ENCODE data around the gene TRPC4AP.

TRPC4AP gene

GRCh38 chr20:34987288-34988190, 105.1 kb downstream of the TRPC4AP start:
- no peak for DNase-seq (ENCODE audit: low read depth)

DNA sequence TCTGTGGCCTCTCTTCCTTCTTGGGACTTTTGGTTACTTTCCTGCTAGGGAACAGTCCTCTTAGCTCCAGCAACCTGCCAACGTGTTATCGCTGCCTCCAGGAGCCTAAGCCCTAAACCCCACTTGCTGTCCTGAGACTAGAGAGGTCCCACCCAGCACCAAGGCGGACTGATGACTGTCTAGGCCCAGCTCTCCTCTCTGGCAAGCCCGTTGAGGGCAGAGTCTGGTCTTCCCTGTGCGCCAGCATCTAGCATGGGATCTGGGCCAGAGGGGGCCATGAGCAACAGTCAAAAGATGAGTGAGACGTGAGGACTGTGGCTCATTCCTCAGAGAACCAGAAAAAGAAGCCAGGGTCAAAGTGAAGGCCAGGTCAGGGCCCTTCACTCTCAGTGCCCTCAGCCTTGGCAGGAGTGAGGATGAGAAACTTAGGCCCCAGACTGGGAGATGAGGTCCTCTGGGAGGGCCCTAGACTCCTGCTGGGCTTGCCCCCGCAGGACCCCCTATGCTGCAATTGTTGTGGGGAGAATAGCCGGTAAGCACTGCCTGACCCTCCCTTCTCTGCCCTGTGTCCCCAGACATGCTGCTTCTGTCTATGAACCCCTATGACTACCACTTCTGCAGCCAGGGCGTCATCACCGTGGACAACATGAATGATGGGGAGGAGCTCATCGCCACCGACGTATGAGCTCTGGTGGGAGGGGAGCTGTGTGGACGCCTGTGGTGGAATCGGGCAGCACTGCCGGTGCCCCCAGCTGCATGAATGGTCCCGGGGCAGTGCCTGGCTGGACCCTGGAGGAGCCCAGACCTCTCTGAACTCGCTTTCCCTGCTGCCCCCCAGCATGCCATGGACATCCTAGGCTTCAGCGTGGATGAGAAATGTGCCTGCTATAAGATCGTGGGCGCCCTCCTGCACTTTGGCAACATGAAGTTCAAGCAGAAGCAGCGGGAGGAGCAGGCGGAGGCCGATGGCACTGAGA, 106.0 kb downstream of the TRPC4AP start:
- DNase-seq (ENCODE audit: low read depth), result no peak

DNA sequence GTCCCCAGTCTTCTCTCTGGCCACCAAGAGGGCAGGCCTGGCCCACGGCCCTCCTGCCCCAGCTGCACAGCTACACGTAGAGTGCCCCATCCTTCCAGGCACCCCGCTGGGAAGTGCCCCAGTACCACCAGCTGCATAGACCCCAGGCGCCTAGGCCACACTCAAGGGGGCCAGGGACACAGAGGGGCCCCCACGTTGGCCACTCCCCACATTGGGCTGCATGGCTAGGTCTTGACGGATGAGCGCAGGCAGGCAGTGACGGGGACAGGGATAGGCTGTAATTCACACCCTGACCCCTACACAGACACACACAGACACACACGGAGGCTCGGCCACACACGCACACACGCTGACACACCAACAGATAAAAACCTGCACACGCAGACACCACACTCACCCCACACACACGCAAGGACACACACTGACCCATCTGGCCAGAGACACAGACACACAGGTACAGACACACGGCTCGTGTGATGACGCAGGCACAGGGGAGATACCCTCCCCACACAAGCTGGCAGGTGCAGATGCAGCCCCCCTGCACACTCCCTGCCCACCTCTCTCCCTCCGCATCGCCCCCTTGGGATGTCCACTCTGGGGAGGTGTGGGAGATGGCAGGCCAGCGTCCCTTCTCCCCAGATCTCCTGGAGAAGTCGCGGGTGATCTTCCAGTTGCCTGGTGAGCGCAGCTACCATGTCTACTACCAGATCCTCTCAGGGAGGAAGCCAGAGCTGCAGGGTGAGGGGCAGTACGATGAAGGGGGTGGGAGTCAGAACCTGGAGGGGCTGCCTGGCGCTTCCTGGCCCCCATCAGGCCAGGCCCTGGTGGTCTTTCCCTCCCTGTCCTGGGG, 106.9 kb downstream of the TRPC4AP start:
- DNase-seq (ENCODE audit: low read depth), result no peak

DNA sequence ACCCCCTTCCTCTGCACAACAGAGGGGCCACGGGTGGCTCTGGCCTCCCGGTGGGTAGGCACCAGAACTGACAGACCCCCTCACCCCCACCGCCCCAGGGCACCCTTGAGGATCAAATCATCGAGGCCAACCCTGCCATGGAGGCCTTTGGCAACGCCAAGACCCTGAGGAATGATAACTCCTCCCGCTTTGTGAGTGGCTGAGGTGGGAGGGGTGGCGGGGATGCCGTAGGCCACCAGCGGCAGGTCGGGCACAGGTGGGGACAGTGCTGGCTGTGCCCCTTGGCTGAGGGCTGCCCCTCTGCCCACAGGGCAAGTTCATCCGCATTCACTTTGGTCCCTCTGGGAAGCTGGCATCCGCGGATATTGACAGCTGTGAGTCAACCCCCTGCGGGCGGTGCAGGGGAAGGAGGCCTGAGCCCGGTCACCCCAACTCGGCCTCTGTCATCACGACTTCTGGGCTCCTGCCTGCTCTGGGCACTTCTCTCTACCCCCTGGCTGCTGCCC, 107.8 kb downstream of the TRPC4AP start:
- DNase-seq (ENCODE audit: low read depth), result peak; percentile 36

DNA sequence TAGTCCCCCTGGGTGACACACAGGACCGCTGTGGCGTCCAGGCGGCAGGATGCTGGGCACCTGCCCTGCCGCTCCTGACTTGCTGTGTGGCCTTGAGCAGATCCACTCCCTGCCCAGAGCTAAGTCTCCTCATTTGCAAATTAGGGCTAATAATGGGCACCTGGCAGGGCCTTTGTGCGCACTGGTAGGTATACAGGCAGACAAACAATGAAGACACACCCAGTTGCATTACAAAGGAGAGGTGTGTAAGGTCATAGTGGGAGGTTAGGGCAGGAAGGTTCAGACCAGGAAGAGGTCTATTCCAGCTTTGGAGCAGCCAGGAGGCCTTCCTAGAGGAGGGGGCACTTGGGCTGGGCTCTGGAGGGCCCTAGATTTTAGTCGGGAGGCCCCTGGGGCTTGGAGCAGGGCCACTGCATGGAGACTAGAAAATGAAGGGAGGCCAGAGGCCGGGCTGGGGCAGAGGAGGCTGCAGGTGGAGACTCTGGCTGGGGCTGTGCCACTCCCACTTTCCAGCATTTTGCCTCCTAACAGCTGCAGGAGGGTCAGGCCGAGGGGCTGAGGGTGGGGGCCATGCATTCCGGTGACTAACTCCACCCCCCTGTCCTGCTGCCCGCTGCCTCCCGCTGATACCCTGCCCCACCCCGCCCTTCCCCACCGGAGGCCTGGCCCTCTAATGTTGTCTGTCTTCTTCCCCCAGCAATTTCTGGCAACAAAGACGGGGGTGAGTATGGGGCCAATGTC, 108.4 kb downstream of the TRPC4AP start:
- DNase-seq (ENCODE audit: low read depth), result no peak

- DNase-seq (ENCODE audit: low read depth), result no peak
Observed at GRCh38 chr20:34983089-34983820, 109.4 kb downstream of the TRPC4AP start.

DNA sequence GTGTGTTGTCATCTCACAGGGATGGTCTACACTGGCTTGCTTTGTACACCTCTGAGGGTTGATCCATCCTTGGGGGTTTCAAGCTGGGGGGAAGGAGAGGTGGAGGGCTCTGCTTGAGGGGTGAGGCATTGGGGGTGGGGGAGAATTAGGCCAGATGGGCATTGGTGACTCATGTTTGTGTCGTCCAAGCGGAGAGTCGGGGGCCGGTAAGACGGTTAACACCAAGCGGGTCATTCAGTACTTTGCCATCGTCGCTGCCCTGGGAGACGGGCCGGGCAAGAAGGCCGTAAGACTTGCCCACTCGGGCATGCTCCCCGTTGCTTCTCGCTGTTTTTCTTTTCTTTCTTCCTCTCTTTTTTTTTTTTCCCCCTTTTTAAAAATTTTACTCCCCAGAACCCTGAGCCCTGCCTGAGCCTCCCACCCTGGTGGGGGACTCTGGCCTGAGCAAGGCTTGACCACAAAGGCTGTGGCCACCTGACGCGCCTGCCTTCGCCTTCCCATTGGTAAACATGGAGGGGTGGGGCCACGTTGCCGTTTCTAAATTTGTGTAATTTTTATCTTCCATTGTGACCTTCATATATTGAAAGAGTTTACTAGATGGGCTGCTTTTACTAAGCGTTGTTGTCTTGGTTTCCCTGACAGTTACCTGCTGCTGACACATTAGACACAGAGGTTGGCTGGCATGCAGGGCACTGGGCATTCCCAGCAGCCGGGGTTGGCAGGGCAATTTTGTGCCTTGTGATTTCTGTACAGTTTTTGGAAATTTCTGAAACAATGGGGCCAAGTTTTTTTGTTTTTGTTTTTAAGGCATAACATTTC, 110.1 kb downstream of the TRPC4AP start:
- no peak for DNase-seq (ENCODE audit: low read depth)

DNA sequence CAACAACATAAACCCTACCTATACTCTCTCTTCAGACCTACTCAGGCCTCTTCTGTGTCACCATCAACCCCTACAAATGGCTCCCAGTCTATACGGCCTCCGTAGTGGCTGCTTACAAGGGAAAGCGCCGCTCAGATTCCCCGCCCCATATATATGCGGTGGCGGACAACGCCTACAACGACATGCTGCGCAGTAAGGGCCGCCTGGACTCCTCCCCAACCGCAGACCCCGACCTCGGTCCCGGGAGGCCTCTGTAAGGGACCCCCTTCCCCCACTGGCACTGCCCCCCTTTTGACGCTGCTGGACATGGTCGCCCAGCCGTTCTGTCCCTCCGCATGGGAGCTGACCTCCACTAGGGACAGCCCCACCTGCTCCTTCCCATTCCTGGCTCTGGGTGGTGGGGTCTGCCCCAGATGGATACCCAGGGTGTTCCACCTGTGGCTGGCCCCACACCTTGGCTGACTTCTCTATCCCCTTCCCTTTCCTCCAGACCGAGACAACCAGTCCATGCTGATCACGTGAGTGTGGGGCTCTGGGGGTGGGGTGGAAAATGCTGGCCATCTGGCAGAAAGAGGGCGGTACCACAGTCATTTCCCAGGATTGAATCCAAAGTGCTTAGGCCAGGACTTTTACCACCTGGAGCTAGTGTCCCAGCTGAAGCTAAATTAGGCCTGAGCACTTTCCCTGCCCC, 111.9 kb downstream of the TRPC4AP start:
- DNase-seq (ENCODE audit: low read depth), result no peak

DNA sequence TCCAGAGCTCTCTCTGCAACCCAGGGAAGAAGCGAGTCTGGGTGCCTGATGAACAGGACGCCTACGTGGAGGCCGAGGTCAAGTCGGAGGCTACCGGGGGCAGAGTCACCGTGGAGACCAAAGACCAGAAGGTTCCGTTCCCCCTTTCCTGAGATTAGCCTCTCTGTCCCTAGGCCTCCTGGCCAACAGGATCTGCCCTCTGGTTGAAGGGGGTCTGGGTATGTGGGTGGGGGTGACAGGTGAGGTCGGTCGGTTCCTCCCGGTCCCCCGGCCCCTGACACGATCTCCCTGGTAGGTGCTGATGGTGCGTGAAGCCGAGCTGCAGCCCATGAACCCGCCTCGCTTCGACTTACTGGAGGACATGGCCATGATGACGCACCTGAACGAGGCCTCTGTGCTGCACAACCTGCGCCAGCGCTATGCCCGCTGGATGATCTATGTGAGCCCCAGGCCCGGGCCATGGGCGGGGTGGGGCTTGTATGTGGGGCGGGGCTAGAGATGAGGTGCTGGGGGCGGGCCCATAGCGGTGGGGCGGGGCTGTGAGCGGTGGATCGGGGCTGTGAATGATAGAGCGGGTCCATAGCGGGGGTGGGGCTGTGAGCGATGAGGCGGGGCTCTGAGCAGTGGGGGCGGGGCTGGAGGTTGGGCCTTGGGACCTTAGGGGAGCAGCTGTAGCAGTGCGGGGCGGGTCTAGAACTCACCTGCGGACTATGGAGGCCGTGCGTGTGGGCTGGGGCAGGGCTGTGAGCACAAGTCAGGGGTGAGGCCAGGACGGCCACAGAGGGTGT, 113.0 kb downstream of the TRPC4AP start:
- no peak for DNase-seq (ENCODE audit: low read depth)

- DNase-seq (ENCODE audit: low read depth), result no peak
Observed at GRCh38 chr20:34978092-34978744, 114.4 kb downstream of the TRPC4AP start.

DNA sequence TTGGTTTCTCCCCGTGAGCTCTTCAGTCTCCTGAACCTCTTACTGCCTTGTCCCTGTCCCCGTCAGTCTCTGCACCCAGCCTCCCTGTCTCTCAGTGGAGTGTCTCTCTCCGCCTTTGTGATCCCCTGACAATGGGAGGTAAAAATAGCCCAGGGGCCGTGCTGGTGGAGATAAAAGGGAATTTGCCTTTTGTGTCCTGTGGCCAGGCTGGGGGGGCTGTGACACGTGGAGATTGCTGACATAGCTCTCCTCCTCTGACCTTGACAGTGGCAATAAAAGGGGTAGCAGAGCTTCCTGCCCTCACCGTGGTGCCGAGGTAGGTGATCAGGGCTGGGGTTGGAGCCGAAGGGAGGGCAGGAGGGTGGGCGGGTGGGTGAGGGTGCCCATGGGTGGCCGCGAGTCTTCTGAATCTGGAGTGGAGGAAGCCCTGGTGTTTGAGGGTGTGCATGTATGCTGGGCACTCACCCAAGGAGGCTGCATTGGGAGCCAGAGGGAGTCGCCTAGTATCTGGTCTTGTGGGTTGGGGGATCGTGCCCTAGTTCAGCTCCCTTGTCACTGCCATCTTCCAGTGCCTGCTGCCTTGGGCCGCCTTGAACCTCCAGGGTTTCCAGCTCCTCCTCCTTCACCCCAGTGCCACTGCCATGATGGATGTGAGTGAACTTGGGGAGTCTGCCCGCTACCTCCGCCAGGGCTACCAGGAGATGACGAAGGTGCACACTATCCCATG, 115.1 kb downstream of the TRPC4AP start:
- DNase-seq (ENCODE audit: low read depth), result no peak

DNA sequence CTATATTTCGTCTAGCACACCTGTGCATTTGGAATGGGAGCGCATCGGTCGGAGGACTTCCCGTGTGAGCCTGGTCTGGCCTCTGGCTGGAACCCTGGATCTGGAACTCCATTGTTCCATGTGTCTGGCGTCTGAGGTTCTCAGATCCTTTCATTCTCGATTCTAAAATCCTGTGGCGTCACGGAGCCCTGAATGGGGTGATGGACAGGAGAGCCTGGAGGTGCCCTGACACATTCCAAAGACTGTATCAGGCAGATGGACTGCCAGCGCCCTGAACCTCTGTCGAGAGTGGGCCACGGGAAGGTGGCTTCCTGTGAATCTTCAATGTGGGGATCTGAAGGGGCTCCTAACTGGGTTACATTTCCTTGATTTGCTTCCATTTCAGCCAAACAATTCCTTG, 116.3 kb downstream of the TRPC4AP start:
- DNase-seq (ENCODE audit: low read depth), result no peak

DNA sequence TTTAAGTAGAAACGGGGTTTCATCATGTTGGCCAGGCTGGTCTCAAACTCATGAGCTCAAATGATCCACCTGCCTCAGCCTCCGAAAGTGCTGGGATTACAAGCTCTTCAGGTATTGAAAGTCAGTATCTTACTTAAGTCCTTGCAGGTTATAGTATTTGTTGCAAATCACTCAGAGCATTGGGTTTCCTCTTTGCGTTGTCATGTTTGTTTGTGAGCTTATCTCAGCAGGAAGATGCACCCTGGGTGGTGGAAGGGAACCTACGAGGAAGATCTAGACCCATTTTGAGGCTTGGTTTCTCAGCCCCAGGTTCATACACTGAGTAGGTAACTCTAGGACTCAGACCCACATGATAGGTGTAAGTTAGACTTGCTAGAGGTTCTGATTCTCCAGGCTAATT, 118.4 kb downstream of the TRPC4AP start:
- DNase-seq (ENCODE audit: low read depth), result no peak

- DNase-seq (ENCODE audit: low read depth), result no peak
Observed at GRCh38 chr20:34971561-34972235, 120.9 kb downstream of the TRPC4AP start.

GRCh38 chr20:34970846-34971560, 121.6 kb downstream of the TRPC4AP start:
- no peak for DNase-seq (ENCODE audit: low read depth)
